ENCODE data around the gene OR2B2.

The OR2B2 gene

DNA sequence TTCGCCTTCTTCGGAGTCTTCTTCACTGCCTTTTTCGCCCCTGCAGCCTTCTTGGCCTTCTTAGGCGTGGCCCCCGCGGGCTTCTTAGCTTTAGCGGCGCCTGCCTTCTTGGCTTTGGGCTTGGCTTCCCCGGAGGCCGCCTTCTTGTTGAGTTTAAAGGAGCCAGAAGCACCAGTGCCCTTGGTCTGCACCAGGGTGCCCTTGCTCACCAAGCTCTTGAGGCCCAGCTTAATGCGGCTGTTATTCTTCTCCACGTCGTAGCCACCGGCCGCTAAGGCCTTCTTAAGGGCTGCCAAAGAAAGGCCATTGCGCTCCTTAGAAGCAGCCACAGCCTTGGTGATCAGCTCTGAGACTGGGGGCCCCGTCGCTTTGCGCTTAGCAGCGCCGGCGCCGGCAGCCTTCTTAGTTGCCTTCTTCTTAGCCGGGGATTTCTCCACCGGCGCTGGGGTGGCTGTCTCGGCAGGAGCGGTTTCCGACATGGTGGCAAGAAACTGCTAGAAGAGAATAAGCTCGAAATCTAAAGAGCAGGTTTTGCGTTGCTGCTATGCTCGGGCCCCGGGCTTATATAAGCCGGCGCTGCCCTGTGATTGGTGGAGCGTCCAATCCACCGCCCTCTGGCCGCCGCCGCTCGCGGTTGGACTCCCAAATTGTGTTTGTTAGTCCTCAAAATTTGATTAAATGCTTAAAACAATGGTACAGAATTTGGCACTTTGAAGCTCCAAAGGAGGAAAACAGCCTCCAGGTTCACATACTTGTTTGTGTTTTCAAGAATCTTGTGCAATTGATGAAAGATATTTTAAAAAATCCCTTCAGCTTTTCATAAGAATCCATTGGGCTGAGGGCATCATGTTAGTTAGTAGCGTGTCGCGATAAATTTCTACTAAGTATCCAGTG lies 44.9 kb downstream of the OR2B2 start:
- peak in 1 of 2 donors; percentile 33 for DNase-seq (ENCODE audit: low read depth in 2 of 2)

DNA sequence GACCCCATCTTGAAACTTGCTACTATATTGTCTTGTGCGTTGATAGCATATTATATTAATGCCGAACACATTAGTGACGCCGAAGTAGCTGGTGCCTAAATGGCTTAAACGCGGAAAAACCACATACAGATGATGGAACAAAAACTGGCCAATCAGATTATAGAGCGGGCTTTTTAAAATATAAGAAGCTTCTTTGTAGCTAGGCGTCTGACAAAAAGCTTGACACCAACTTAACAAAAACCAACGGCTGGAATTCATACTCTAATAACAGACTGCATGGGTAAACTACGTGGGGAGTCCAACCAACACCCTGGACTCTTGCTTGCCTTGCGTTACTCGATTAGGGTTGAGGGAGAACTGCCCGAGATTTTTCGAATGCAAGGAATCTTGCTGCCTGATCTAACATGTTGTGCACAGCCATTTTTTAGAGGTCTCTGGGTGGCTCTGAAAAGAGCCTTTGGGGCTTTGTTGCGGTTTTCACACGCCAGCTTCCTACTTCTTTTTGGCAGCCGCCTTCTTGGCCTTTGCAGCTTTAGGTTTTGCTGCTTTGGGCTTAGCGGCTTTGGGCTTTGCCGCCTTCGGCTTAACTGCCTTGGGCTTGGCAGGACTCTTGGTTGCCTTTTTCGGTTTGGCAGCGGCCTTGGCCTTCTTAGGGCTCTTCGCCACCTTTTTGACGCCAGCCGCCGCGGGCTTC lies 45.7 kb downstream of the OR2B2 start:
- no peak for DNase-seq (ENCODE audit: low read depth in 2 of 2)

DNA sequence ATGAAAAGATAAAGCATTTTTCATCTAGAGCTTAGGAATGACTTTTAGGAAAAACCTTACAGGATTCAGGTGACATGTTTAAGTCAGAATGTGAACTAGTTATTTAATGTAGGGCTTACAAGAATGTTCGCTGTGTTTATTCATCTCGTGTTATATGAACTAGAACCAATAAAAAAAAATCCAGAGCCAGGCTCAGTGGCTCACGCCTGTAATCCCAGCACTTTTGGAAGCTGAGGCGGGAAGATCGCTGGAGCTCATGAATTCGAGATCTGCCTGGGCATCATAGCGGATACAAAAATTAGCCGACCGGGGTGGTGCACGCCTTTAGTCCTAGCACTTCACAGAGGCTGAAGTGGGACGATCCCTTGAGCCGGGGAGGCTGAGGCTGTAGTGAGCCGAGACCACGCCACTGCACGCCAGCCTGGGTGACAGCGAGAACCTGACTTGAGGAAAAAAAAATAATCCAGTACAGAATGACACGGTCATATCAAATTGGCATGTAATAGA lies 46.3 kb downstream of the OR2B2 start:
- DNase-seq (ENCODE audit: low read depth in 2 of 2): no peak

DNA sequence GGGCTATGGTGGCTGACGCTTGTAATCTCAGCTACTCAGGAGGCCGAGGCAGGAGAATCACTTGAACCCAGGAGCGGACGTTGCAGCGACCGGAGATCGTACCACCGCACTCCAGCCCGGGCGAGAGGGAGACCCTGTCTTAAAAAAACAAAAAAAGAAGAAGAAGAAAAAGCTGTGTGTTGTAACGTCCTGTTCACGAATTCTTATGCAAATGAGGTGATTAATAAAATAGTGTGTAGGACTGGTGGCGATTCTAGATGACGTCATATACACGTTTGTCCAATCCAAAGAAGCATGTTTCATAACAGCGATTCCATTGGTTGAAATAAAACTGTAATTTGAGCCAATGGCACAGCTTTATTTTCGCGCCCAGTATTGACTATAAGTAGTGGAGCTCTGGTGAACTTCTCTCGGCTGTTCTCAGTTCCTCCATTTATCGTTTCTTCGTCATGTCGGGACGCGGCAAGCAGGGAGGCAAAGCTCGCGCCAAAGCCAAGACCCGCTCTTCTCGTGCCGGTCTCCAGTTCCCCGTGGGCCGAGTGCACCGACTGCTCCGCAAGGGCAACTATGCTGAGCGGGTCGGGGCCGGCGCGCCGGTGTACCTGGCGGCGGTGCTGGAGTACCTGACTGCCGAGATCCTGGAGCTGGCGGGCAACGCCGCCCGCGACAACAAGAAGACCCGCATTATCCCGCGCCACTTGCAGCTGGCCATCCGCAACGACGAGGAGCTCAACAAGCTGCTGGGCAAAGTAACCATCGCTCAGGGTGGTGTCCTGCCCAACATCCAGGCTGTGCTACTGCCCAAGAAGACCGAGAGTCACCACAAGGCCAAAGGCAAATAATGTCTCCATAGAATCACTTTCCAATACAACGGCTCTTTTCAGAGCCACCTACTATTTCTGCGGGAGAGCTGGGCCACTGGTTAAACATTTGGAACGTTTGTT lies 47.0 kb downstream of the OR2B2 start:
- DNase-seq (ENCODE audit: low read depth in 2 of 2): peak in 1 of 2 donors; percentile 46

DNA sequence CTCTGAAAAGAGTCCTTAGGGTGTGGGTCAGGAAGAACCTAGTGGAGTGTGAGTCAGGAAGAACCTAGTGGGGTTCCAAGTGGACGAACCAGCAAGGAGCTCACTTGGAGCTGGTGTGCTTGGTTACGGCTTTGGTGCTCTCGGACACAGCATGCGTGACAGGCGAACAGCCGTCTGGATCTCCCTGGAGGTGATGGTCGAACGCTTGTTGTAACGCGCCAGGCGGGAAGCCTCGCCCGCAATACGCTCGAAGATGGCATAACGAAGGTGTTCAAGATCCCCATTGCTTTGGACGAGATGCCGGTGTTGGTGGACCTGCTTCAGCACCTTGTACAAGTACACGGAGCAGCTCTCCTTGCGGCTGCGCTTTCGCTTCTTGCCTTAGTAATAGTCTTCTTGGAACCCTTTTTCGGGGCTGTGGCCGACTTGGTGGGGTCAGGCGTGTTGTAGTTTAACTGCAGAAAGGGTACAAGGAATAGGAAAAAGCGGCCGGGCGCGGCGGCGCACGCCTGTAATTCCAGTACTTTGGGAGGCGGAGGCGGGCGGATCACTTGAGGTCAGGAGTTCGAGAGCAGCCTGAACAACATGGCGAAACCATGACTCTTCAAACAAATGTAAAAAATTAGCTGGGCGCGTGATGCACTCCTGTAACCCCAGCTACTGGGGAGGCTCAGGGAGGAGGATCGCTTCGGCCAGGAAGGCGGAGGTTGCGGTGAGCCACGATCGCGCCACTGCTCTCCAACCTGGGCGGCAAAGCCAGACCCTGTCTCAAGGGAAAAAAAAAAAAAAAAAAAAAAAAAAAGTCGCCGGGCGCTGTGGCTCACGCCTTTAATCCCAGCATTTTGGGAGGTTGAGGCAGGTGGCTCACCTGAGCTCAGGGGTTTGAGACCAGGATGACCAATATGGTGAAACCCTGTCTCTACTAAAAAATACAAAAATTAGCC lies 48.0 kb downstream of the OR2B2 start:
- no peak for DNase-seq (ENCODE audit: low read depth in 2 of 2)

DNA sequence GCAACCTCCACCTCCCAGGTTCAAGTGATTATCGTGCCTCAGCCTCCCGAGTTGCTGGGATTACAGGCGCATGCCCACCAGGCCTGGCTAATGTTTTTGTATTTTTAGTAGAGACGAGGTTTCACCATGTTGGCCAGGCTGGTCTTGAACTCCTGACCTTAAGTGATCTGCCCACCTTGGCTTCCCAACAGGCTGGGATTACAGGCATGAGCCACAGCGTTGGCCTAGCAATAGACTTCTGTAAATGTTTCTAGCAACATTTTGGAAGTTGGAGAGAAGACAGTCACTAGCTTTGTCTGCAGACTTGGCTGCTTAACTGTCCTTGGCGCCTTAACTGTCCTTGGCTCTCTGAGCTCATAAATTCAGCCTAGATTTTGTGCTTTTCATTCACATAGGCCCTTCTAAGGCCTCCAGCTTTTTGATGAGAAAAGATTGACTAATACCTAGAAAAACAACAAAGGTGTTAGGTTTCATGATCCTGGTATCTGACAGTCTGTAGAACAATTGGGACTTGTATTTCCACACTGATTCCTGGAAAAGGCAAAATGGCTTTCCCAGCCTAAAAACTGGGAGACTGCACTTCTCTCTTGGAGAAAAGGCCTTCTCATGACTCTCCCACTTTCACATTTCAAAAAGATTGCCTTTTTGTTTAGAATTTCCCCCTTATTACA lies 49.7 kb downstream of the OR2B2 start:
- DNase-seq (ENCODE audit: low read depth in 2 of 2): no peak

DNA sequence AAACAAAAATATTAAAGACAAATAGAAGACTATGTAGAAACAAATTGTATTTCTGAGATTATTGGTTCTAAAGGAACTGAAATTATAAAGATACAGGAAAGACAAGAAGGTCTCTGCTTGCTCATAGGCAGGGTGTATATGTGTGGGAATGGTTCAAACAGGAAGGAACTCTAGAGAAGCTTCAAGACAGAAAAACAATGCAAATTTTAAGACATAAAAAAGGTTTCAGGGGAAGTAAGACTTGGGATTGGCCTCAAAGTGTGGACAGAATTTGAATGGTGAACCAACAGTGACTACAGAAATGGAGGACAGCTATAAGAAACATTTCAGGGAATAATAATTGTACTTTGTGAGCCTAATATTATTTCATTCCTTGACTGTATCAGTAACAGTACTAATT lies 50.3 kb downstream of the OR2B2 start:
- no peak for DNase-seq (ENCODE audit: low read depth in 2 of 2)

DNA sequence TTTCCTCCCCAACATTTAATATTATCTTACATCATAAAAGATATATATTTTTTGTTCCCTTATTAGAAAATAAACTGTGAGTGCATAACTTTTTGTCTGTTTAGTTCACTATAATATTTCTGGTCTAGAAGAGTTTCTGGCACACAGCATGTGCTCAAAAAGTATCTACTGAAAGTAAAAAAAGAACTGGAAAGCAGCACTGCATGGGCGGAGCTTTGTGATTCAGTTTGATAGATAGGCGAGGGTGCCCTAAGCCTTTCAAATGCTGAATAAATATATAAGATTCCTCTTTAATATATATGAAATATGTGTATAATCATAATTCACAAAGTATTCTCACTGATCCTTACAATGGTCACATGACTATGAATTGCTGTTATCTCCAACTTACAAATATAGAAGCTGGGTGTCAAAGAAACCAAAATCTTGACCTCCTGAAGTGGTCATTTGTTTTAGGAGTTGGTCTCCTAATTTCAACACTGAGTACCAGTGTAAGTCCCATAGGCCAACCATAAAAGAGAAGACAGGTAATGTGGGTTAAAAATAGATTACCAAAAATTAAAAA lies 50.8 kb downstream of the OR2B2 start:
- DNase-seq (ENCODE audit: low read depth in 2 of 2): no peak
